Fibroblast of pulmonary artery (primary cell): ENCODE results near the gene ZKSCAN4.

ENCODE experiments used
- DNase-seq: peaks from one replicate; pipeline ENCODE4 v3.0.0-alpha.2; 2010; ENCODE audit warnings: low read depth
- H3K4me3 ChIP-seq: replicated peaks from 2 replicates; pipeline ENCODE4 v1.5.1; 2011; ENCODE audit warnings: low read depth, mild to moderate bottlenecking, control low read depth, low read length, moderate library complexity
- TF ChIP-seq, protein P1 (sequence below): IDR thresholded peaks from 2 replicates; pipeline ENCODE4 v1.5.1; 2011; ENCODE audit warnings: mild to moderate bottlenecking, control low read depth, low read length, inconsistent platforms; ENCODE audit errors: missing control alignments

ZKSCAN4 gene

DNA sequence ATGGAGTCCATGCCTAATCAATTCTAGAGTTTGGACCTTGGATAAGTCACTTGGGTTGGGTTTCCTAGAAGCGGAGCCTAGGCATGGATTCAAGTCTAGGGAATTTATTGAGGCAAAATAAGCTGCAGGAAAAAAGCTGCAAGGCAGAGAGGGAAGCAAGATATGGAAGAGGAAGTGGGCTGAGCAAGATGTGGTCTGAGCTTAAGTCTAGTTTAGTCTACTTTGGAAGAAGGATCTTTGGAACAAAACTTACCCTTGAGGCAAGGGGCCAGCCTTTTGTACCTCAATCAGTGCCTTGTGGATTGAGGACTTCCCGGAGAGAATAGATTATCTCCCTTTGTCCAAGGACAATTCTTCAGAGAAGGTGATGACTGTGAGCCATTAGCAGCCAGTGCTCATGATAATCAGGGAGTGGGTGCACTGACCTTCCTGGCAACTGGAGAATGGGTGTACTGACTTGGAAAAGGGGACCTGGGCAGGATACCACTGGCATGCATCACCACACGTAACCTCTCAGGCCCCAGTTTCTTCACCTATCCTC, 16.1 kb downstream of the ZKSCAN4 start:
- TF ChIP-seq, protein P1, sequence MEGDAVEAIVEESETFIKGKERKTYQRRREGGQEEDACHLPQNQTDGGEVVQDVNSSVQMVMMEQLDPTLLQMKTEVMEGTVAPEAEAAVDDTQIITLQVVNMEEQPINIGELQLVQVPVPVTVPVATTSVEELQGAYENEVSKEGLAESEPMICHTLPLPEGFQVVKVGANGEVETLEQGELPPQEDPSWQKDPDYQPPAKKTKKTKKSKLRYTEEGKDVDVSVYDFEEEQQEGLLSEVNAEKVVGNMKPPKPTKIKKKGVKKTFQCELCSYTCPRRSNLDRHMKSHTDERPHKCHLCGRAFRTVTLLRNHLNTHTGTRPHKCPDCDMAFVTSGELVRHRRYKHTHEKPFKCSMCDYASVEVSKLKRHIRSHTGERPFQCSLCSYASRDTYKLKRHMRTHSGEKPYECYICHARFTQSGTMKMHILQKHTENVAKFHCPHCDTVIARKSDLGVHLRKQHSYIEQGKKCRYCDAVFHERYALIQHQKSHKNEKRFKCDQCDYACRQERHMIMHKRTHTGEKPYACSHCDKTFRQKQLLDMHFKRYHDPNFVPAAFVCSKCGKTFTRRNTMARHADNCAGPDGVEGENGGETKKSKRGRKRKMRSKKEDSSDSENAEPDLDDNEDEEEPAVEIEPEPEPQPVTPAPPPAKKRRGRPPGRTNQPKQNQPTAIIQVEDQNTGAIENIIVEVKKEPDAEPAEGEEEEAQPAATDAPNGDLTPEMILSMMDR = no peak
- DNase-seq = no peak
- no peak overlapping the region for H3K4me3 ChIP-seq

DNA sequence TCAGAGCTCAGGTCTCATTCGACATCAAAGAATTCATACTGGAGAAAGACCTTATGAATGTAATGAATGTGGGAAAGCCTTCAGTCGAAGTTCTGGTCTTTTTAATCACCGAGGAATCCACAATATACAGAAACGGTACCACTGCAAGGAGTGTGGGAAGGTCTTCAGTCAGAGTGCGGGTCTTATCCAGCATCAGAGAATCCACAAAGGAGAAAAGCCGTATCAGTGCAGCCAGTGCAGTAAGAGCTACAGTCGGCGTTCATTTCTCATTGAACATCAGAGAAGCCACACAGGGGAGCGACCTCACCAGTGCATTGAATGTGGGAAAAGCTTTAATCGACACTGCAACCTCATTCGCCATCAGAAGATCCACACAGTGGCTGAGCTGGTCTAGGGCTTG, 19.3 kb downstream of the ZKSCAN4 start:
- TF ChIP-seq, protein P1 = no peak
- H3K4me3 ChIP-seq = no peak overlapping the region
- DNase-seq = no peak

DNA sequence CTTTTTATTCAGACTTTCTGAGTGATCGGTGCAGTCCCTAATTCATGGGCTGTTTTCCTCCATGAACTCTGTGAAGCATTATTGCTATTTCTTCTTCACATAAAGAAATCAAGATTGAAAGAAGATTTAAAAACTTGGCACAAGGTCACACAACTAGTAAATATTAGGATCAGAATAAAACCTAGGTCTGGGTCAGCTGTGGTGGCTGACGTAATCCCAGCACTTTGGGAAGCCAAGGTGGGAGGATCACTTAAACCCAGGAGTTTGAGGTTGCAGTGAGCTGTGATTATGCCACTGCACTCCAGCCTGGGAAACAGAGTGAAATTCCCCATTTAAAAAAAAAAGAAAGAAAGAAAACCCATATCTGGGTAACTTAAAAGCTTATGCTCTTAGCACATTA, 25.6 kb downstream of the ZKSCAN4 start:
- TF ChIP-seq, protein P1 = no peak
- DNase-seq = no peak
- H3K4me3 ChIP-seq = peak overlapping the region; percentile 83

DNA sequence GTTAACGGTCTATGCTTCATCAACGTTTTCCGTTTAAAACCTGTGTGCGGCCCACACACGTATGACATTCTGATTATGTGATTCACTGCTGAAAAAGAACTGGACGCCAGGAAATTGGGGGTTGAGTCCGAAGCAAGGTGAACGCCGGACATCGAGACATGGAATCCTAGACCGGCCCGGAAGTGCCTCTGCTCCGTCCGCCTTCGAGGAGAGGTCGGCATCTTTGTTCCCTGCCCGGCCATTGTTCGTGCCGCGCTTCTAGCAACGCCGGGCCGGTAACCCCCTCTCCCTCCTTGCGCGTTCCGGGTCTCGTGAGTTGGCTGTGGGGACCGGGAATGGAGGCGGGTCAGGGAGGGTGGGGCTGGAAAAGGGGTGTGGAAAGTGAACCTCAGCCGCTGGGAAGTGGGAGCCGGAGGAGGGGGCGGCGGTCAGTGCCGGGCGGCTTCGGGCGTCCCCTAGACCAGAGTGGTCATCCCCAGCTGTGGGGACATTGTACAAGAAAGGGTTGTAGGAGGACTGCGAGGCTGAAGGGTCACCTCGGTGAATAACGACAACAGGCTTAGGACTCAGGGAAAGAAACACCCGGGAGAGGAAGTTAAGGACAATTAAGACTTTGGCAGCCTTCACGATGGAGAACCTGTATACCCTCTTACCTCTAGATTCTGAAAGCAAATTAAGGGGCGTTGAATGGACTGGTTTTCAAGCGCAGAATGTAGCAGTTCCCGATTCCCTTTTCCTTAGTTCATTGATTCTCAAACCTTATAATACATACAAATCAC, 26.8 kb downstream of the ZKSCAN4 start, which contains the start of gene ZSCAN9:
ZSCAN9 (plus strand) TSS at position 220 of the 779 bp plus-strand sequence. CDS start 1,810 bp downstream, outside the sequence.
- H3K4me3 ChIP-seq = peak within 1 kb of the TSS; percentile 83
- DNase-seq = peak; percentile 96
- TF ChIP-seq, protein P1 = no peak

DNA sequence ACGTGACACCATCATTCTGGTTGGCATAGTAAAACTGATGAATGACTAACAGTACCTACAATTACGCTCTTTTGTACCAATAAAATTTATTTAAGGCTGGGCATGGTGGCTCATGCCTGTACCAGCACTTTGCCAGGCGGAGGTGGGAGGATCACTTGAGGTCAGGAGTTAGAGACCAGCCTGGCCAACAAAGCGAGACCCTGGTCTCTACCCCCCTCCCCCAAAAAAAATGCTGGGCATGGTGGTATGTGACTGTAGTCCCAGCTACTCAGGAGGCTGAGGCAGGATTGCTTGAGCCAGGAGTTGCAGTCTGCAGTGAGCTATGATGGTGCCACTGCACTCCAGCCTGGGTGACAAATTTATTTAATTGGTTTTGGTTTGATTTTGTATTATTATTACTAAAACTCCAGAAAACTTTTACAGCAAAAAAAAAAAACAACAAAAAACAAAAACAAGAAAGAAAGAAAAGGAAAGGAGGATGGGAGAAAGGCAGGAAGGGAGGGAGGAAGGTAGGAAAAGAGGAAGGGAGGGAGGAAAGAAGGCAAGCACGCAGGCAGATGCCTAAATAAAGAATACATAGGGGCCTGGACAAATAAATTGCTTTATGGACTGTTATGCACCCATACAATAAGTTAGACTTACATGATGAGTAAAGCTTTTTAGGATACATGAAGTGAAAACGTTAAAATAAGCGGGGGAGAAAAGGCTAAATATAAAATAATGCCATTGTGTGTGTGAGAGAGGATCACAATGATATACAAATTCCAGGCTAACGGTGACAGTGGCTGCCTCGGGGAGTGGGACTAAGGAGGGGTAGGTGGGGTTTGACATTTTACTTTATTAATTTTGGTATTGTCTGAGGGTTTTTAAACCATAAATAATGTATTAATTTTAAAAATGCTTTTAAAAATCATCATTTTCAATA, 27.7 kb downstream of the ZKSCAN4 start:
- TF ChIP-seq, protein P1 = no peak
- peak overlapping the region; percentile 83 for H3K4me3 ChIP-seq
- no peak for DNase-seq

DNA sequence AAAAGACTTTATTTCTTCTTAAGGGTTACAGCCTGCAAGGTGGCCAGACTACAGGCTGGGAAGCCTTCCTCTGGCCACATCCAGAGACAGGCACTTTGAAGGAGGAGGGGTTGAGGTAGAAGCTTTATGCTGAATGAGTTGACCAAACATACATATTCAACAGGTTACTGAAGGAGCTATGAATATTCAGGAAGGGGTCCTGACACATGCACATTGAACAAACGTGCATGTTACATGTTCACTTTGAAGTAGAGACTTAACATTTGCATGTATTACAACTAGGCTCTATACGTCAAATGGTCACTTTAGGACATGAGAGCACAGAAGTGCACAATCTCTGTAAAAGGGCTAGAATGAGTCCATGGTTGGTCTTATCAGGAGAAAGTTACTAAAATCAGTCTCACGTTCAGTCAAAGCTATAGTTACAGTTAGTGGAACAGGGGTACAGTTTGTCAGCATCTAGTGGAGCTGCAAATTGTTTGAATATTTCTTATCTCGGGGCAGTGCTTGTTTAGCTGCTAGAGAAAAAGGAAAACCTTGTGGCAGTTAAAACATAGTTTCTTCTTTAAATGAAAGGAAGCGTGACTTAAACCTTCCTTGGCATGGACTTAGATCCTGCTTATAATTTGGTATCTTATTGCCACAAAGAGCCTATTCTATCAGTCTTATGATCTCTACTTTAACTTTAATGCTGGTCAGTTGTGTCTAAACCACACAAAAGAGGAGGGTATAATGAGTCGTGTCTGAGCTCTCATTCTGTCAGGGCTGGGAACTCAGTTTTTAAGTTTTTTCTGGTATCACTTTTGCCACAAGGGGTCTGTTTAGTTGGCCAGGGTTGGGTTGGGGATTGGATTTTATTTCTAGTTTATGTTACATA, 31.6 kb downstream of the ZKSCAN4 start:
- TF ChIP-seq, protein P1 = no peak
- H3K4me3 ChIP-seq = no peak overlapping the region
- DNase-seq = no peak
